HG02759 (cell line): ENCODE data around the gene MEGF10.
A peak's percentile ranks its signal among the peaks of the same experiment; 100 is the strongest.

Source experiments
- ATAC-seq: cut with Tn5 transposase; IDR thresholded peaks from one replicate; pipeline ENCODE4 v1.9.1; 2021; ENCODE audit warnings: mild to moderate bottlenecking, moderate library complexity; ENCODE audit not compliant: unreplicated experiment

The MEGF10 gene

GRCh38 chr5:127431977-127432585 lies 141.5 kb downstream of the MEGF10 start:
- ATAC-seq, result no peak

- no peak for ATAC-seq
Observed at GRCh38 chr5:127433526-127433925, 142.9 kb downstream of the MEGF10 start.

GRCh38 chr5:127434588-127434987 lies 144.0 kb downstream of the MEGF10 start:
- no peak for ATAC-seq

GRCh38 chr5:127435821-127436220 lies 145.2 kb downstream of the MEGF10 start:
- ATAC-seq, result no peak

- ATAC-seq, result no peak
Observed at GRCh38 chr5:127439644-127440043, 149.0 kb downstream of the MEGF10 start.

- no peak for ATAC-seq
Observed at GRCh38 chr5:127440831-127441230, 150.2 kb downstream of the MEGF10 start.

- ATAC-seq, result no peak
Observed at GRCh38 chr5:127441799-127442484, 151.3 kb downstream of the MEGF10 start.

GRCh38 chr5:127444171-127444570 lies 153.6 kb downstream of the MEGF10 start:
- ATAC-seq, result no peak

- ATAC-seq, result no peak
Observed at GRCh38 chr5:127445328-127445727, 154.7 kb downstream of the MEGF10 start.

- no peak for ATAC-seq
Observed at GRCh38 chr5:127446626-127447025, 156.0 kb downstream of the MEGF10 start.

GRCh38 chr5:127447827-127448226 lies 157.2 kb downstream of the MEGF10 start:
- ATAC-seq, result no peak

GRCh38 chr5:127450046-127450445 lies 159.4 kb downstream of the MEGF10 start:
- ATAC-seq, result no peak

- ATAC-seq, result no peak
Observed at GRCh38 chr5:127451096-127451495, 160.5 kb downstream of the MEGF10 start.

- ATAC-seq, result no peak
Observed at GRCh38 chr5:127452626-127453025, 162.0 kb downstream of the MEGF10 start.

GRCh38 chr5:127471211-127471610 lies 180.6 kb downstream of the MEGF10 start:
- ATAC-seq, result no peak

GRCh38 chr5:127472700-127473099 lies 182.1 kb downstream of the MEGF10 start:
- no peak for ATAC-seq

- ATAC-seq, result no peak
Observed at GRCh38 chr5:127486471-127486870, 195.9 kb downstream of the MEGF10 start.

GRCh38 chr5:127492854-127493738 lies 202.5 kb downstream of the MEGF10 start:
- peak; percentile 77 for ATAC-seq

GRCh38 chr5:127498548-127498947 lies 208.0 kb downstream of the MEGF10 start:
- no peak for ATAC-seq

- no peak for ATAC-seq
Observed at GRCh38 chr5:127505905-127506304, 215.3 kb downstream of the MEGF10 start.

- no peak for ATAC-seq
Observed at GRCh38 chr5:127506616-127507015, 216.0 kb downstream of the MEGF10 start.
